SK-N-SH (cell line): ENCODE measurements around the gene HSF4. TPM values are rescaled to one million over a fixed set of nuclear protein-coding genes. Genes with fewer than 3 reads are reported as not detected.

ENCODE experiments used
- CTCF ChIA-PET: fragments of 300-600, 350-600 bp; formaldehyde crosslinking; extraction: SDS; loops from one replicate; lab custom pipeline; 2021; lab: Yijun Ruan, JAX
- POLR2A ChIA-PET: fragments of 350-600 bp; sonication (Branson Sonifier 250); formaldehyde crosslinking; extraction: SDS; loops from one replicate; lab custom pipeline; 2020; ENCODE audit warnings: antibody characterized with exemption, inconsistent platforms; lab: Yijun Ruan, JAX
- DNase-seq: peaks from one replicate; pipeline ENCODE4 v3.0.0; 2012
- H2AFZ ChIP-seq: fragments of 200-600 bp; sonication (generic); 2 replicates; pipeline ENCODE4 v1.8.1; 2016; ENCODE audit warnings: antibody characterized with exemption, mild to moderate bottlenecking, low read depth
- H3F3A ChIP-seq: fragments of 200-600 bp; sonication (generic); replicated peaks from 2 replicates; pipeline ENCODE3; 2016; ENCODE audit warnings: antibody characterized with exemption, mild to moderate bottlenecking; ENCODE audit not compliant: insufficient read depth
- H3K27ac ChIP-seq, 2 experiments: fragments of 200-500 bp in 1 of 2; fragments of 200-600 bp in 1 of 2; sonication (Bioruptor generic) in 1 of 2; sonication (generic), shearing (Covaris generic) in 1 of 2; 2 replicates each; pipeline versions ENCODE4 v1.5.1 to v1.6.1; 2014 to 2016; ENCODE audit warnings: low read depth in 2 of 2, inconsistent platforms in 1 of 2, low read length in 1 of 2, mild to moderate bottlenecking in 1 of 2, mixed read lengths in 1 of 2
- H3K27me3 ChIP-seq: fragments of 200-600 bp; sonication (generic), shearing (Covaris generic); 2 replicates; pipeline ENCODE4 v1.6.1; 2016; ENCODE audit warnings: mixed run types; ENCODE audit not compliant: insufficient read depth
- H3K36me3 ChIP-seq, 2 experiments: fragments of 200-500 bp in 1 of 2; fragments of 200-600 bp in 1 of 2; sonication (Bioruptor generic) in 1 of 2; sonication (generic) in 1 of 2; replicated peaks in 1 of 2; 2 replicates each; pipeline versions ENCODE3 to v1.5.1; 2014 to 2016; ENCODE audit warnings: low read length in 1 of 2, mild to moderate bottlenecking in 1 of 2; ENCODE audit not compliant: insufficient read depth in 2 of 2, control insufficient read depth in 1 of 2
- H3K4me1 ChIP-seq, 2 experiments: fragments of 200-500 bp in 1 of 2; fragments of 200-600 bp in 1 of 2; sonication (Bioruptor generic) in 1 of 2; sonication (generic), shearing (Covaris generic) in 1 of 2; 2 replicates each; pipeline versions ENCODE4 v1.5.1 to v1.6.1; 2014 to 2016; ENCODE audit warnings: low read depth in 1 of 2, low read length in 1 of 2, mixed run types in 1 of 2; ENCODE audit not compliant: insufficient read depth in 2 of 2, control insufficient read depth in 1 of 2
- H3K4me2 ChIP-seq: fragments of 200-600 bp; sonication (generic), shearing (Covaris generic); 2 replicates; pipeline ENCODE4 v1.6.1; 2017; ENCODE audit warnings: mixed run types
- H3K4me3 ChIP-seq, 2 experiments: fragments of 200-500 bp in 1 of 2; fragments of 200-600 bp in 1 of 2; sonication (Bioruptor generic) in 1 of 2; sonication (generic), shearing (Covaris generic) in 1 of 2; 2 replicates each; pipeline versions ENCODE4 v1.5.1 to v1.8.1; 2014 to 2016; ENCODE audit warnings: low read depth in 2 of 2, inconsistent platforms in 1 of 2, low read length in 1 of 2, mild to moderate bottlenecking in 1 of 2, mixed read lengths in 1 of 2, moderate library complexity in 1 of 2
- H3K79me2 ChIP-seq: fragments of 200-600 bp; sonication (generic); 2 replicates; pipeline ENCODE4 v1.8.1; 2017; ENCODE audit warnings: mild to moderate bottlenecking; ENCODE audit not compliant: insufficient read depth
- H3K9ac ChIP-seq: fragments of 200-600 bp; sonication (generic); 2 replicates; pipeline ENCODE4 v1.6.1; 2017; ENCODE audit warnings: mixed run types
- H3K9me2 ChIP-seq: fragments of 200-600 bp; sonication (generic); 2 replicates; pipeline ENCODE4 v1.6.1; 2017; ENCODE audit warnings: mixed run types
- H3K9me3 ChIP-seq: fragments of 200-600 bp; sonication (generic); 2 replicates; pipeline ENCODE4 v1.6.1; 2017; ENCODE audit warnings: mixed run types, mild to moderate bottlenecking, moderate library complexity
- H4K20me1 ChIP-seq: fragments of 200-600 bp; sonication (generic); 2 replicates; pipeline ENCODE4 v1.6.1; 2017; ENCODE audit warnings: mild to moderate bottlenecking, mixed run types; ENCODE audit not compliant: insufficient read depth
- CTCF ChIP-seq: fragments of 200-600 bp; sonication (generic); IDR thresholded peaks from 2 replicates; pipeline ENCODE4 v1.6.1; 2017; ENCODE audit warnings: antibody characterized with exemption, mild to moderate bottlenecking, moderate library complexity
- FOXM1 ChIP-seq: IDR thresholded peaks from 2 replicates; pipeline ENCODE4 v1.4.0; 2012; ENCODE audit warnings: low read depth, mild to moderate bottlenecking
- IRF3 ChIP-seq: fragments of 150-350 bp; IDR thresholded peaks from 2 replicates; pipeline ENCODE4 v1.6.1; 2016; ENCODE audit warnings: mild to moderate bottlenecking, low read depth, low read length
- NFIC ChIP-seq: IDR thresholded peaks from 2 replicates; pipeline ENCODE4 v1.4.0; 2012; ENCODE audit warnings: borderline replicate concordance
- RAD21 ChIP-seq: IDR thresholded peaks from 2 replicates; pipeline ENCODE4 v1.6.1; 2012; ENCODE audit warnings: mild to moderate bottlenecking, low read length
- RCOR1 ChIP-seq: fragments of 150-350 bp; IDR thresholded peaks from 2 replicates; pipeline ENCODE4 v1.6.1; 2017; ENCODE audit warnings: antibody characterized with exemption, low read length
- TEAD4 ChIP-seq: IDR thresholded peaks from 2 replicates; pipeline ENCODE4 v1.4.0; 2012; ENCODE audit warnings: mild to moderate bottlenecking, borderline replicate concordance; ENCODE audit not compliant: insufficient read depth
- USF2 ChIP-seq: fragments of 150-350 bp; IDR thresholded peaks from 2 replicates; pipeline ENCODE4 v1.6.1; 2017; ENCODE audit warnings: antibody characterized with exemption, low read length, low read depth, borderline replicate concordance
- YY1 ChIP-seq: IDR thresholded peaks from 2 replicates; pipeline ENCODE4 v1.4.0; 2012; ENCODE audit warnings: low read depth, mild to moderate bottlenecking
- ZBTB33 ChIP-seq: IDR thresholded peaks from 2 replicates; pipeline ENCODE4 v1.4.0; 2012; ENCODE audit warnings: low read depth, borderline replicate concordance
- WGBS: methylation state at CpG from one replicate; pipeline ENCODE4 v1.1.6; 2017; ENCODE audit warnings: low lambda C conversion rate; 5-methylcytosine and 5-hydroxymethylcytosine counted together
- polyA plus RNA-seq, 3 experiments: library from polyadenylated mRNA; depleted of rRNA; stranded (reverse); fragments of >200 nt; gene quantifications; 2 replicates each; pipeline ENCODE4 v1.2.3, GENCODE V29; 2012

Gene HSF4
- polyA plus RNA-seq, 1 of the 3 experiments (the other 2 are of a cell fraction) = 33.4 TPM

- peaks cover 33 to 54% of the 10 kb centered on the region in 2 experiments; a peak in 3 of 4 replicates for H3K4me1 ChIP-seq
- H3F3A ChIP-seq = peaks cover 42% of the 10 kb centered on the region
- POLR2A ChIA-PET = interaction anchor here (0.6 to 3.8 kb wide), 10 partner anchors 8 to 179 kb away, joined by 3 to 37 read pairs (median 6); partner anchors contain the start of genes B3GNT9, HSF4, MATCAP1 and TMEM208
- peaks cover 19% of the 10 kb centered on the region; the same call in 1 of the 2 replicates for H3K79me2 ChIP-seq
- no peaks in the 10 kb centered on the region for H3K9me3 ChIP-seq
- H3K27me3 ChIP-seq = no peaks in the 10 kb centered on the region
- H3K36me3 ChIP-seq = peaks cover 6 to 8% of the 10 kb centered on the region in 2 experiments
- peak; percentile 46 for DNase-seq
- H3K9me2 ChIP-seq = no peaks in the 10 kb centered on the region
- no peak for TF ChIP-seq IRF3
- TF ChIP-seq TEAD4 = no peak
- TF ChIP-seq ZBTB33 = no peak
- TF ChIP-seq FOXM1 = no peak
- TF ChIP-seq RCOR1 = no peak
- TF ChIP-seq NFIC = no peak
- no peak for TF ChIP-seq CTCF
- TF ChIP-seq YY1 = no peak
- no peak for TF ChIP-seq USF2
- no peak for TF ChIP-seq RAD21
- WGBS = 84% methylated on average over 13 of the region's 31 CpGs
- peak overlapping the region; percentile 48 for H3K9ac ChIP-seq
- H4K20me1 ChIP-seq = peaks cover 10% of the 10 kb centered on the region
- H2AFZ ChIP-seq = no peak overlapping the region
- H3K4me3 ChIP-seq = peak overlapping the region; percentile 45 to 60
- H3K27ac ChIP-seq = peak overlapping the region; percentile 50 to 86; a peak in 3 of 4 replicates
- peak overlapping the region; percentile 86 for H3K4me2 ChIP-seq
- CTCF ChIA-PET = interaction anchor here (0.6 to 5.1 kb wide), 8 partner anchors 9 to 204 kb away, joined by 3 to 26 read pairs (median 6); partner anchors contain the start of genes FBXL8, MATCAP1 and TRADD
Observed at GRCh38 chr16:67174706-67175231, 10.2 kb downstream of the HSF4 start.
